ENCODE results near the gene SH3GL2.

SH3GL2 gene

DNA sequence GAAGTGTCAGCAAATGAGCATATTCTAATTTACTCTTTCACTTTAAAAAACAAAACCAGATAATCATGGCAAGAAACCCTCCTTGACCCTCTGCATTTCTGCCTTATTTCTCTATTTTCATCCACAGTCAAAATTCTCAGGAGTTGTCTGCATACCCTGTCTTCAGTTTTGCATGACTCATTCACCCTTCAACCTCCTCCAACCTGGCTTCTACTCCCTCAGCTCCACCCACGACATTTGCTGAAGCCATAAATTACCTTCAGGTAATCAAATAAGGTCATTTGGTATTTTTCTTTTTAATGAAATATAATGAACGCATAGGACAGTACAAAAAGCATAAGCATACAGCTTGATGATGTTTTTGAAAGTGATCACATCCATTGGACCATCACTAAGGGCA, 27.8 kb upstream of the SH3GL2 start:
- Histone ChIP-seq H3K4me3 (no peak overlapping the region), H3K27ac (no peak overlapping the region), H3K36me3 (no peaks in the 10 kb centered on the region), H3K4me1 (no peaks in the 10 kb centered on the region), H3K9me3 (peaks cover 0 to 10% (median under 1%) of the 10 kb centered on the region in 3 donors), H3K27me3 (no peaks in the 10 kb centered on the region)
- no peak for DNase-seq
- intact Hi-C loops (cut with DNase I; ENCODE audit: low total_unique reads): no loop called here
- TF ChIP-seq, protein P1, sequence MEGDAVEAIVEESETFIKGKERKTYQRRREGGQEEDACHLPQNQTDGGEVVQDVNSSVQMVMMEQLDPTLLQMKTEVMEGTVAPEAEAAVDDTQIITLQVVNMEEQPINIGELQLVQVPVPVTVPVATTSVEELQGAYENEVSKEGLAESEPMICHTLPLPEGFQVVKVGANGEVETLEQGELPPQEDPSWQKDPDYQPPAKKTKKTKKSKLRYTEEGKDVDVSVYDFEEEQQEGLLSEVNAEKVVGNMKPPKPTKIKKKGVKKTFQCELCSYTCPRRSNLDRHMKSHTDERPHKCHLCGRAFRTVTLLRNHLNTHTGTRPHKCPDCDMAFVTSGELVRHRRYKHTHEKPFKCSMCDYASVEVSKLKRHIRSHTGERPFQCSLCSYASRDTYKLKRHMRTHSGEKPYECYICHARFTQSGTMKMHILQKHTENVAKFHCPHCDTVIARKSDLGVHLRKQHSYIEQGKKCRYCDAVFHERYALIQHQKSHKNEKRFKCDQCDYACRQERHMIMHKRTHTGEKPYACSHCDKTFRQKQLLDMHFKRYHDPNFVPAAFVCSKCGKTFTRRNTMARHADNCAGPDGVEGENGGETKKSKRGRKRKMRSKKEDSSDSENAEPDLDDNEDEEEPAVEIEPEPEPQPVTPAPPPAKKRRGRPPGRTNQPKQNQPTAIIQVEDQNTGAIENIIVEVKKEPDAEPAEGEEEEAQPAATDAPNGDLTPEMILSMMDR (IDR thresholded peaks at IDR 0.05): no peak

DNA sequence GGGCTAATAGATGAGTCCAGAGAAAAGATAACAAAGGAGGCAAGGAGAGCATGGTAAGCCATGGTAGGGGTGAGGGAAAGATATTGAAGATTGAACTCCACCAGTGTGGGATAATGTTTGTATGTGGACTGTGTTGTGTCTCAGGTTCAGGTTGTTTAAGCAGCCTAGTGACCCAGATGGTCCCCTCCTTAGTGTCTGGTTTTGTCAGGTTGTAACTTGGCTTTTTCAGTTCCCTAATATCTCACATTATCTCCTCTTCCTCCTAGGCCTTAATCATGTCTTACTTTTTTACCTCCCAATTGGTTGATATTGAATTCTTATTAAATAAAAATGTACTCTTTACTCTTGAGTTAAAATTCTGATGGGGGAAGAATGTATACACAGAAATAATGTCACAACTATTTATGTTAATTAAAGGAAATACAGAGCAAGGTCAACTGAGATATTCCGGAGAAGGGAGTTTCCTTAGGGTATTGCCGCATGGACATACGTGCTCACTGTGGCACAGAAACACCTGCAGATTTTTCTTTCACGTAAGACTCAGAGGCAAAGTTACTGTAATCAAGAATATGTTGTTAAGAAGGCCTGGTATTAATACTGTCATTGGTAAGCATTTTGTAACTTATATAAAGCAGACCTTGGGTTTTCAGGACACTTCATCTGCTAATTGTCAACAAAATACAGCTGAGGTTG, 23.4 kb upstream of the SH3GL2 start:
- H3K9me3 ChIP-seq: no peaks in the 10 kb centered on the region
- no peak for DNase-seq
- H3K4me1 ChIP-seq: no peaks in the 10 kb centered on the region
- no peak overlapping the region for H3K4me3 ChIP-seq
- TF ChIP-seq, protein P1 (IDR thresholded peaks at IDR 0.05): no peak
- H3K27me3 ChIP-seq: no peaks in the 10 kb centered on the region
- H3K27ac ChIP-seq: no peak overlapping the region
- intact Hi-C loops (cut with DNase I; ENCODE audit: low total_unique reads): no loop called here
- H3K36me3 ChIP-seq: no peaks in the 10 kb centered on the region

DNA sequence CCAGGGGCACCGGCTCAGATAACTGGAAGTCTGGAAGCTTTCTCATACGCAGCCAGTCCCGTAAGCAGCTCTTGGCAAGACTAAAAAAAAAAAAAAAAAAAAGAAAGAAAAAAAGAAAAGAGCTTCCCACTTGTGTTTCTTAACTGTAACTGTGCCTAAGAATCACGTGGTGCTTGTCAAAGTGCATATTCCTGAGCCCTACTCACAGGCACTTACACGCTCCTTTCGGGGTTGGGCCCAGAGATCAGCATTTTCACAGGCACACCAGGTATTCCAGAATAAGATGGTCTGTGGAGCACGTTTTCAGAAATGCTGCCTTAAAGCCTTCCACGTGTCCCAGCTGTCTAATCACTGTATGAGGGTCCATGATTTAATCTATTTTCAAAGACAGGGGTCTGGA, 22.6 kb upstream of the SH3GL2 start:
- Histone ChIP-seq H3K9me3 (no peaks in the 10 kb centered on the region), H3K27me3 (no peaks in the 10 kb centered on the region), H3K4me1 (no peaks in the 10 kb centered on the region), H3K36me3 (no peaks in the 10 kb centered on the region), H3K4me3 (no peak overlapping the region), H3K27ac (no peak overlapping the region)
- TF ChIP-seq, protein P1 (IDR thresholded peaks at IDR 0.05): no peak
- DNase-seq: no peak
- intact Hi-C loops (cut with DNase I; ENCODE audit: low total_unique reads): no loop called here

DNA sequence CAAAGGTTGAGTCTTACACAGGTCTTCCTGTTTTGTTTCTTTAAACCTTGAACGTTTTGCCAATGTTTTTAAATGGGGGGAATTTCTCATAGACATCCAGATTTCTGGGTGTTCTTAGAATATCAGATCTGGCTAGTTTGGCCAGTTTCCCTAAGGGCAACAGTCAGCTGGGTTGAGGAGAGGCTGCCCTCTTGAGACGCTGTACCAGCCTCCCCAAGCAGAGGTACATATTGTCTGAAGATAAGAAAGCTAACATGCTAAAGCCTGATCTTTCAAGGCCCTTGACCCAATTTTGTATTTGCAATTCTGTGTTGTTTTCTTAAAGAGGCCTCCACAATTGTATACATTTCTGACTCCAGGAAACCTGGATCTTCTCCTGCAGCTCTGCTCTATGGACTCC, 21.9 kb upstream of the SH3GL2 start:
- H3K4me3 ChIP-seq: no peak overlapping the region
- no peaks in the 10 kb centered on the region for H3K36me3 ChIP-seq
- H3K4me1 ChIP-seq: no peaks in the 10 kb centered on the region
- no peak overlapping the region for H3K27ac ChIP-seq
- no peaks in the 10 kb centered on the region for H3K9me3 ChIP-seq
- intact Hi-C loops (cut with DNase I; ENCODE audit: low total_unique reads): no loop called here
- TF ChIP-seq, protein P1 (IDR thresholded peaks at IDR 0.05): no peak
- H3K27me3 ChIP-seq: no peaks in the 10 kb centered on the region
- DNase-seq: no peak

DNA sequence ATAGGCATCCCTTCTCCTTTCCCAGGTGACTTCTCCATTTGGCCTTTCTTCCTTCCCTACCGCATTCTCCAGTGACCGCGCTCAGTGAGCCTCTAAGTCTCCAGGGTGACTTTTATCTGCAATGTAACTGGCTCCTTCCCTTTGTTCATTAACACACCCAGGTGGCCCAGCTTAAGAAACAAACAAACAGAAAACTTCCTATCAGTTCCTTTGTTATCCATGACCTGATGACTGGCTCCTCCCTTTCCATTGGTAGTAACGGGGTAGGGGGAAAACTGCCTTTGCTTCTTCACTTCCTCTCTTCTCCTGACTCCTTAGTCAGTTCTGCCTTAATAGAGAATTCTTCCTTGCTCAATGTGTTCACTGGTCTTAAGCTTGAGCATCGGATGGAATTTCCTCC, 7.0 kb upstream of the SH3GL2 start:
- intact Hi-C loops (cut with DNase I; ENCODE audit: low total_unique reads): no loop called here
- Histone ChIP-seq H3K36me3 (no peaks in the 10 kb centered on the region), H3K27me3 (peaks cover 0 to 4% of the 10 kb centered on the region in 2 donors), H3K4me3 (no peak overlapping the region), H3K4me1 (no peaks in the 10 kb centered on the region), H3K9me3 (no peaks in the 10 kb centered on the region), H3K27ac (no peak overlapping the region)
- no peak for DNase-seq
- TF ChIP-seq, protein P1 (IDR thresholded peaks at IDR 0.05): no peak

DNA sequence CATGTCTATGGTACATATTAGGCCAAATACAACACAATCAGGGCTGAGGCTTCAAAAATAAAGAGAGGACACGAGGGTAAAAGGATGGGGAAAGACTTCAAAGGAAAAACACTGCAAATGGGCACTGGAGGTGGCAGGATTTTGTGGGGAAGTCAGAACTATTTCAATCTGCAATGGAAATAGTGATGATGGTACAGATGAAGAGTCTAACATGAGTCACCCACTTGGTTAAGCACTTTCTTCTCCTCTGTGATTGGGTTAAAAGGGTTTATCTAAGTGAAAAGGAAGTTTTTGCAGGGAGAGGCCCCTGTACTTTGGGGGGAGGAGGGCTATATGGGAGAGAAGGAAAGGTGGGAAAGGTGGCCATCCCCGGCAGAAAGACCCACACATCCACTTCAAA, 4.5 kb upstream of the SH3GL2 start:
- Histone ChIP-seq H3K27ac (no peak overlapping the region), H3K9me3 (no peaks in the 10 kb centered on the region), H3K4me1 (peaks cover 0 to 13% (median 9%) of the 10 kb centered on the region in 4 donors), H3K36me3 (no peaks in the 10 kb centered on the region), H3K27me3 (peaks cover 0 to 27% of the 10 kb centered on the region in 2 donors), H3K4me3 (no peak overlapping the region)
- no peak for DNase-seq
- TF ChIP-seq, protein P1 (IDR thresholded peaks at IDR 0.05): no peak
- intact Hi-C loops (cut with DNase I; ENCODE audit: low total_unique reads): no loop called here
